Measurements from ENCODE around the gene RAB3C.

- TF ChIP-seq CTCF (IDR thresholded peaks at IDR 0.05; ENCODE audit: low read depth, low read length) = no peak
- TF ChIP-seq EZH2phosphoT487 (IDR thresholded peaks at IDR 0.05; ENCODE audit: low read depth) = no peak
Measured at GRCh38 chr5:58582019-58582802, 664 bp upstream of the RAB3C start.
